GM12801 (cell line): ENCODE measurements around the gene ARAP2.

Experiments
- CTCF ChIP-seq: IDR thresholded peaks from one replicate; pipeline ENCODE4 v1.5.1; 2011; ENCODE audit warnings: control low read depth; ENCODE audit not compliant: insufficient read length; ENCODE audit errors: extremely low read depth

Gene ARAP2

DNA sequence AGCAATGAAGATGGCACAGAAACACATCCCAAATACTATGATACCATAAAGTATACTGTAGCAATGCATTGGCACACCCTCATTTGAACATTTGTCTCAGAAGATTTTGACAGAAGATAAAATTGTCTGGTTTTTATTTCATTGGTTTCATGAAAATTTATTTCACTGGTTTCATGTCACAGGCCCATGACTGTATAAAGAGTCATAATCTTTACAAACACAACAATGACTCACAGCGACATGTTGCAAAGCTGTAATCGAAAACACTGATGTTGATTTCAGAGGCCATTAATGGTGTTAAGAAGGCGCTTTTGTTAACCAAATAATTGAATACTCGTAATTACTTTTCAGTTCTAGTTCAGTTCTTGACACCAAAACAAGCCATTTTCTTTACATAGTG, 29.0 kb upstream of the ARAP2 start:
- TF ChIP-seq CTCF = no peak

- no peak for TF ChIP-seq CTCF
Observed at GRCh38 chr4:36269533-36270173, 25.3 kb upstream of the ARAP2 start.

DNA sequence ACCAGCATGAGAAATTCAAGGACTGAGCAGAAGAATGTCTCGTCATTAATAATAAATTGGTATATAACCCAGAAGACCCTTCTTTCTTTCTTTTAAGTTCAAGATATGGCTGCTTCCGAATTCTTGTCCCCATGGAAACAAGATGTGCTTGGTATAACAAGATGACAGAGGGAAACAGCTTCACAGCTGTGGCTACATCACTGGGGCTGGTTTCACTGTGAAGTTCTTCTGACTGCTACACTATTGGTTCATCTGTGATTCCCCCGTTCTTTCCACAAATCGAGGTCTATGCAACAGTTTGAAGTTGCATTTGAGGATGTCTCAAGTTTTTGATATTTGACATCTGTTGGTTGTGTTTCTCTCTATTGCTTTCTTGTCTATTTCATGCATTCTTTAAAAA, 24.8 kb upstream of the ARAP2 start:
- TF ChIP-seq CTCF = no peak

GRCh38 chr4:36267486-36268268, 23.4 kb upstream of the ARAP2 start:
- TF ChIP-seq CTCF = no peak

- TF ChIP-seq CTCF = no peak
Observed at GRCh38 chr4:36264207-36264826, 20.0 kb upstream of the ARAP2 start.

DNA sequence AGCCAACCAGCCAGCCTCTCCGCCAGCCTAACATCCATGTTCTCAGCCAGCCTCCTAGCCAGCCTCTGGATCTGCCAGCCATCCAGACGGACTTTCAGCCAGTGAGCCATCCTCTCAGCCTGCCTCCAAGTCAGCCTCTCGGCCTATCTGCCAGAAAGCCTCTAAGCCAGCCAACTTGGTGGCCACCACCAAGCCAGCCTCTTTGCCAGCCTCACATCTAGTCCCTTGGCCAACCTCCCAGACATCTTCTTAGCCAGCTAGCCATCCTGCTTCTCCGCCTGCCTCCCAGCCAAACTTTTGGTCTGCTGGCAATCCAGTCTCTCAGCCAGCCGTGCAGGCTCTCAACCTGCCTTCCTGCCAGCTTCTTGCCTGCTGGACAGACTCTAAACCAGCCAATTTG, 16.4 kb upstream of the ARAP2 start:
- no peak for TF ChIP-seq CTCF

GRCh38 chr4:36256398-36256891, 12.1 kb upstream of the ARAP2 start:
- TF ChIP-seq CTCF = no peak
